HepG2 (cell line): ENCODE measurements around the gene NME1. TPM values are rescaled to one million over a fixed set of nuclear protein-coding genes. Genes with fewer than 3 reads are reported as not detected.
A peak's percentile ranks its signal among the peaks of the same experiment; 100 is the strongest.

Experiments used
- BRCA1 ChIP-seq: sonication (generic); formaldehyde crosslinking; IDR thresholded peaks from 2 replicates; pipeline ENCODE4 v1.4.0; 2020; ENCODE audit warnings: missing genetic modification reagents
- FOXP1 ChIP-seq, 2 experiments: fragments of 450-650 bp in 1 of 2; IDR thresholded peaks; 2 replicates each; pipeline ENCODE4 v1.6.1; 2017 to 2018; ENCODE audit warnings: antibody characterized with exemption in 1 of 2
- HES4 ChIP-seq: sonication (generic); formaldehyde crosslinking; IDR thresholded peaks from 2 replicates; pipeline ENCODE4 v1.9.0; 2021; ENCODE audit warnings: mild to moderate bottlenecking, missing genetic modification reagents, borderline replicate concordance
- HMG20A ChIP-seq: IDR thresholded peaks from 2 replicates; pipeline ENCODE4 v1.6.1; 2016; ENCODE audit warnings: borderline replicate concordance
- HMG20B ChIP-seq: conservative IDR thresholded peaks from 2 replicates; pipeline ENCODE4 v1.6.1; 2016; ENCODE audit warnings: missing genetic modification reagents, missing compliant biosample characterization
- MAFG ChIP-seq: sonication (generic); formaldehyde crosslinking; IDR thresholded peaks from 2 replicates; pipeline ENCODE4 v1.5.1; 2020; ENCODE audit warnings: mild to moderate bottlenecking, missing genetic modification reagents
- NFE2 ChIP-seq: sonication (generic); formaldehyde crosslinking; IDR thresholded peaks from 2 replicates; pipeline ENCODE4 v1.4.0; 2020; ENCODE audit warnings: missing genetic modification reagents
- ZFYVE20 ChIP-seq: sonication (generic); formaldehyde crosslinking; IDR thresholded peaks from 2 replicates; pipeline ENCODE4 v1.8.0; 2023; ENCODE audit warnings: low read depth, mild to moderate bottlenecking, moderate library complexity, missing genetic modification reagents, borderline replicate concordance
- ZNF10 ChIP-seq: sonication (generic); formaldehyde crosslinking; IDR thresholded peaks from 2 replicates; pipeline ENCODE4 v1.4.0; 2020; ENCODE audit warnings: mild to moderate bottlenecking, low read depth, missing genetic modification reagents, borderline replicate concordance
- ZNF674 ChIP-seq: sonication (generic); formaldehyde crosslinking; IDR thresholded peaks from 2 replicates; pipeline ENCODE4 v1.5.0; 2020; ENCODE audit warnings: low read depth, mild to moderate bottlenecking, missing genetic modification reagents
- ZNF724P ChIP-seq: sonication (generic); formaldehyde crosslinking; IDR thresholded peaks from 2 replicates; pipeline ENCODE4 v1.8.0; 2022; ENCODE audit warnings: missing genetic modification reagents, borderline replicate concordance
- polyA plus RNA-seq, 8 experiments: library from polyadenylated mRNA; depleted of rRNA in 3 of 8; stranded (reverse) in 7 of 8; unstranded in 1 of 8; fragments of >200 nt; fragmentation: Illumina TruSeq in 4 of 8; extraction: Trizol in 4 of 8; gene quantifications; 2 replicates each; pipeline versions ENCODE4 v1.2.1 to v1.2.3, GENCODE V29; 2011 to 2016; ENCODE audit warnings: low read depth in 4 of 8, missing spikeins in 1 of 8, mixed read lengths in 1 of 8; ENCODE audit not compliant: insufficient read depth in 1 of 8
- total RNA-seq, 5 experiments: library from RNA; depleted of rRNA; stranded (reverse); fragments of >200 nt; fragmentation: Illumina TruSeq; extraction: Trizol; gene quantifications; 2 replicates each; pipeline ENCODE4 v1.2.3, GENCODE V29; 2016; ENCODE audit warnings: low read depth in 1 of 5
- TF ChIP-seq, protein P1 (sequence below): sonication (generic); formaldehyde crosslinking; IDR thresholded peaks from 2 replicates; pipeline ENCODE4 v1.5.0; 2020; ENCODE audit warnings: missing genetic modification reagents, mild to moderate bottlenecking, borderline replicate concordance
- TF ChIP-seq, protein P2 (sequence below), 2 experiments: IDR thresholded peaks; 2 replicates each; pipeline ENCODE4 v1.6.1; 2011 to 2012; ENCODE audit warnings: low read length in 2 of 2, borderline replicate concordance in 1 of 2, low read depth in 1 of 2, mild to moderate bottlenecking in 1 of 2, moderate library complexity in 1 of 2
- TF ChIP-seq, protein P3 (sequence below), 2 experiments: fragments of 450-650 bp in 1 of 2; sonication (generic) in 1 of 2; formaldehyde crosslinking; IDR thresholded peaks; 2 replicates each; pipeline versions ENCODE4 v1.5.0 to v1.8.0; 2020 to 2022; ENCODE audit warnings: mild to moderate bottlenecking in 1 of 2, missing genetic modification reagents in 1 of 2
- TF ChIP-seq, protein P4 (sequence below): sonication (generic); formaldehyde crosslinking; IDR thresholded peaks from 2 replicates; pipeline ENCODE4 v1.4.0; 2020; ENCODE audit warnings: missing genetic modification reagents
- TF ChIP-seq, protein P5 (sequence below): sonication (generic); formaldehyde crosslinking; IDR thresholded peaks from 2 replicates; pipeline ENCODE4 v1.9.0; 2021; ENCODE audit warnings: missing genetic modification reagents, mild to moderate bottlenecking, borderline replicate concordance

The NME1 gene
- total and polyA plus RNA-seq, 2 of the 13 experiments (the other 11 are each of a cell fraction or from before 2014, with no cell fraction given): 295 to 516 TPM

DNA sequence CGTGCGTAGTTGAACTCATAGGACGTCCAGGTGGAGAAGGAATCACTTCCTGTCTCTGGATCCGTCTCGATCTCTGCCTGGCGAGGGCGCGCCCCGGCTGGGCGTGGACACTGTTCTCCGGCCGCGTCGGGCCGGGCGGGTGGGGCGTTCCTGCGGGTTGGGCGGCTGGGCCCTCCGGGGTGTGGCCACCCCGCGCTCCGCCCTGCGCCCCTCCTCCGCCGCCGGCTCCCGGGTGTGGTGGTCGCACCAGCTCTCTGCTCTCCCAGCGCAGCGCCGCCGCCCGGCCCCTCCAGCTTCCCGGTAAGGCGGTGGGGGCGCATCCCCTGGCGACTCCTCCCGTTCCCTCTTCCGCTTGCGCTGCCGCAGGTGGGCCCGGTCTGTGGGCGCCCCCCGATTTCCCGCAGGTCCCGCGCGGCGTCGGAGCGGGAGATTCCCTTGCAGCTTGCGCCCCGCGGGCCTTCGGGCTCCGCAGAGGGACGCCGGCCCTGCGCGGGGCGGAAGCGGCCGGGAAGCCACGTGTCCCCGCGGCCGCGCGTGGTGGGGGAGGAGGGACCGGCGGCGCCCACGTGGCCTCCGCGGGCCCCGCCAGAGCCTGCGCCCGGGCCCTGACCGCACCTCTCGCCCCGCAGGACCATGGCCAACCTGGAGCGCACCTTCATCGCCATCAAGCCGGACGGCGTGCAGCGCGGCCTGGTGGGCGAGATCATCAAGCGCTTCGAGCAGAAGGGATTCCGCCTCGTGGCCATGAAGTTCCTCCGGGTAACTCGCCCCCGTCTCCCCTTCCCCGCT, 13.0 kb downstream of the NME1 start, which contains the start of gene NME2 (continued):
- TF ChIP-seq BRCA1 (CRISPR knock-in tag) (no peak), HES4 (CRISPR knock-in tag) (peak; percentile 91; the same call in 1 of the 2 replicates), ZNF10 (CRISPR knock-in tag) (no peak), ZNF674 (CRISPR knock-in tag) (peak; percentile 93; the same call in 1 of the 2 replicates), ZNF724P (CRISPR knock-in tag) (no peak), HMG20A (CRISPR knock-in tag) (no peak), FOXP1 (IDR thresholded peaks at IDR 0.05) (no peak), FOXP1 (CRISPR knock-in tag; IDR thresholded peaks at IDR 0.05) (no peak), NFE2 (no peak), ZFYVE20 (CRISPR knock-in tag) (no peak), MAFG (CRISPR knock-in tag) (no peak), HMG20B (CRISPR knock-in tag) (no peak)
- TF ChIP-seq, protein P1, sequence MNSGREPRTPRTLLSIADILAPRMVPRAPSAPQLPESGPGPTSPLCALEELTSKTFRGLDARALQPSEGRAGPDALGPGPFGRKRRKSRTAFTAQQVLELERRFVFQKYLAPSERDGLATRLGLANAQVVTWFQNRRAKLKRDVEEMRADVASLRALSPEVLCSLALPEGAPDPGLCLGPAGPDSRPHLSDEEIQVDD (CRISPR knock-in tag): 0 out of 2 replicates have a peak, but pooled peaks have one; percentile 15
- TF ChIP-seq, protein P2, sequence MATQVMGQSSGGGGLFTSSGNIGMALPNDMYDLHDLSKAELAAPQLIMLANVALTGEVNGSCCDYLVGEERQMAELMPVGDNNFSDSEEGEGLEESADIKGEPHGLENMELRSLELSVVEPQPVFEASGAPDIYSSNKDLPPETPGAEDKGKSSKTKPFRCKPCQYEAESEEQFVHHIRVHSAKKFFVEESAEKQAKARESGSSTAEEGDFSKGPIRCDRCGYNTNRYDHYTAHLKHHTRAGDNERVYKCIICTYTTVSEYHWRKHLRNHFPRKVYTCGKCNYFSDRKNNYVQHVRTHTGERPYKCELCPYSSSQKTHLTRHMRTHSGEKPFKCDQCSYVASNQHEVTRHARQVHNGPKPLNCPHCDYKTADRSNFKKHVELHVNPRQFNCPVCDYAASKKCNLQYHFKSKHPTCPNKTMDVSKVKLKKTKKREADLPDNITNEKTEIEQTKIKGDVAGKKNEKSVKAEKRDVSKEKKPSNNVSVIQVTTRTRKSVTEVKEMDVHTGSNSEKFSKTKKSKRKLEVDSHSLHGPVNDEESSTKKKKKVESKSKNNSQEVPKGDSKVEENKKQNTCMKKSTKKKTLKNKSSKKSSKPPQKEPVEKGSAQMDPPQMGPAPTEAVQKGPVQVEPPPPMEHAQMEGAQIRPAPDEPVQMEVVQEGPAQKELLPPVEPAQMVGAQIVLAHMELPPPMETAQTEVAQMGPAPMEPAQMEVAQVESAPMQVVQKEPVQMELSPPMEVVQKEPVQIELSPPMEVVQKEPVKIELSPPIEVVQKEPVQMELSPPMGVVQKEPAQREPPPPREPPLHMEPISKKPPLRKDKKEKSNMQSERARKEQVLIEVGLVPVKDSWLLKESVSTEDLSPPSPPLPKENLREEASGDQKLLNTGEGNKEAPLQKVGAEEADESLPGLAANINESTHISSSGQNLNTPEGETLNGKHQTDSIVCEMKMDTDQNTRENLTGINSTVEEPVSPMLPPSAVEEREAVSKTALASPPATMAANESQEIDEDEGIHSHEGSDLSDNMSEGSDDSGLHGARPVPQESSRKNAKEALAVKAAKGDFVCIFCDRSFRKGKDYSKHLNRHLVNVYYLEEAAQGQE (IDR thresholded peaks at IDR 0.05; ENCODE audit: borderline replicate concordance in 1 of 2, low read depth in 1 of 2, low read length in 2 of 2): no peak
- TF ChIP-seq, protein P3, sequence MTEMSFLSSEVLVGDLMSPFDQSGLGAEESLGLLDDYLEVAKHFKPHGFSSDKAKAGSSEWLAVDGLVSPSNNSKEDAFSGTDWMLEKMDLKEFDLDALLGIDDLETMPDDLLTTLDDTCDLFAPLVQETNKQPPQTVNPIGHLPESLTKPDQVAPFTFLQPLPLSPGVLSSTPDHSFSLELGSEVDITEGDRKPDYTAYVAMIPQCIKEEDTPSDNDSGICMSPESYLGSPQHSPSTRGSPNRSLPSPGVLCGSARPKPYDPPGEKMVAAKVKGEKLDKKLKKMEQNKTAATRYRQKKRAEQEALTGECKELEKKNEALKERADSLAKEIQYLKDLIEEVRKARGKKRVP (CRISPR knock-in tag; IDR thresholded peaks at IDR 0.05): peak in 1 of 2 experiments; percentile 49; a peak in 1 of 4 replicates
- TF ChIP-seq, protein P4, sequence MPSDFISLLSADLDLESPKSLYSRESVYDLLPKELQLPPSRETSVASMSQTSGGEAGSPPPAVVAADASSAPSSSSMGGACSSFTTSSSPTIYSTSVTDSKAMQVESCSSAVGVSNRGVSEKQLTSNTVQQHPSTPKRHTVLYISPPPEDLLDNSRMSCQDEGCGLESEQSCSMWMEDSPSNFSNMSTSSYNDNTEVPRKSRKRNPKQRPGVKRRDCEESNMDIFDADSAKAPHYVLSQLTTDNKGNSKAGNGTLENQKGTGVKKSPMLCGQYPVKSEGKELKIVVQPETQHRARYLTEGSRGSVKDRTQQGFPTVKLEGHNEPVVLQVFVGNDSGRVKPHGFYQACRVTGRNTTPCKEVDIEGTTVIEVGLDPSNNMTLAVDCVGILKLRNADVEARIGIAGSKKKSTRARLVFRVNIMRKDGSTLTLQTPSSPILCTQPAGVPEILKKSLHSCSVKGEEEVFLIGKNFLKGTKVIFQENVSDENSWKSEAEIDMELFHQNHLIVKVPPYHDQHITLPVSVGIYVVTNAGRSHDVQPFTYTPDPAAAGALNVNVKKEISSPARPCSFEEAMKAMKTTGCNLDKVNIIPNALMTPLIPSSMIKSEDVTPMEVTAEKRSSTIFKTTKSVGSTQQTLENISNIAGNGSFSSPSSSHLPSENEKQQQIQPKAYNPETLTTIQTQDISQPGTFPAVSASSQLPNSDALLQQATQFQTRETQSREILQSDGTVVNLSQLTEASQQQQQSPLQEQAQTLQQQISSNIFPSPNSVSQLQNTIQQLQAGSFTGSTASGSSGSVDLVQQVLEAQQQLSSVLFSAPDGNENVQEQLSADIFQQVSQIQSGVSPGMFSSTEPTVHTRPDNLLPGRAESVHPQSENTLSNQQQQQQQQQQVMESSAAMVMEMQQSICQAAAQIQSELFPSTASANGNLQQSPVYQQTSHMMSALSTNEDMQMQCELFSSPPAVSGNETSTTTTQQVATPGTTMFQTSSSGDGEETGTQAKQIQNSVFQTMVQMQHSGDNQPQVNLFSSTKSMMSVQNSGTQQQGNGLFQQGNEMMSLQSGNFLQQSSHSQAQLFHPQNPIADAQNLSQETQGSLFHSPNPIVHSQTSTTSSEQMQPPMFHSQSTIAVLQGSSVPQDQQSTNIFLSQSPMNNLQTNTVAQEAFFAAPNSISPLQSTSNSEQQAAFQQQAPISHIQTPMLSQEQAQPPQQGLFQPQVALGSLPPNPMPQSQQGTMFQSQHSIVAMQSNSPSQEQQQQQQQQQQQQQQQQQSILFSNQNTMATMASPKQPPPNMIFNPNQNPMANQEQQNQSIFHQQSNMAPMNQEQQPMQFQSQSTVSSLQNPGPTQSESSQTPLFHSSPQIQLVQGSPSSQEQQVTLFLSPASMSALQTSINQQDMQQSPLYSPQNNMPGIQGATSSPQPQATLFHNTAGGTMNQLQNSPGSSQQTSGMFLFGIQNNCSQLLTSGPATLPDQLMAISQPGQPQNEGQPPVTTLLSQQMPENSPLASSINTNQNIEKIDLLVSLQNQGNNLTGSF (CRISPR knock-in tag): no peak
- TF ChIP-seq, protein P5, sequence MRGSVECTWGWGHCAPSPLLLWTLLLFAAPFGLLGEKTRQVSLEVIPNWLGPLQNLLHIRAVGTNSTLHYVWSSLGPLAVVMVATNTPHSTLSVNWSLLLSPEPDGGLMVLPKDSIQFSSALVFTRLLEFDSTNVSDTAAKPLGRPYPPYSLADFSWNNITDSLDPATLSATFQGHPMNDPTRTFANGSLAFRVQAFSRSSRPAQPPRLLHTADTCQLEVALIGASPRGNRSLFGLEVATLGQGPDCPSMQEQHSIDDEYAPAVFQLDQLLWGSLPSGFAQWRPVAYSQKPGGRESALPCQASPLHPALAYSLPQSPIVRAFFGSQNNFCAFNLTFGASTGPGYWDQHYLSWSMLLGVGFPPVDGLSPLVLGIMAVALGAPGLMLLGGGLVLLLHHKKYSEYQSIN (CRISPR knock-in tag): no peak
